Measurements from ENCODE around the gene FYN. TPM values are rescaled to one million over a fixed set of nuclear protein-coding genes. Genes with fewer than 3 reads are reported as not detected.

FYN gene
- total RNA-seq, 2 experiments from 2014 or later: 521 to 547 TPM

DNA sequence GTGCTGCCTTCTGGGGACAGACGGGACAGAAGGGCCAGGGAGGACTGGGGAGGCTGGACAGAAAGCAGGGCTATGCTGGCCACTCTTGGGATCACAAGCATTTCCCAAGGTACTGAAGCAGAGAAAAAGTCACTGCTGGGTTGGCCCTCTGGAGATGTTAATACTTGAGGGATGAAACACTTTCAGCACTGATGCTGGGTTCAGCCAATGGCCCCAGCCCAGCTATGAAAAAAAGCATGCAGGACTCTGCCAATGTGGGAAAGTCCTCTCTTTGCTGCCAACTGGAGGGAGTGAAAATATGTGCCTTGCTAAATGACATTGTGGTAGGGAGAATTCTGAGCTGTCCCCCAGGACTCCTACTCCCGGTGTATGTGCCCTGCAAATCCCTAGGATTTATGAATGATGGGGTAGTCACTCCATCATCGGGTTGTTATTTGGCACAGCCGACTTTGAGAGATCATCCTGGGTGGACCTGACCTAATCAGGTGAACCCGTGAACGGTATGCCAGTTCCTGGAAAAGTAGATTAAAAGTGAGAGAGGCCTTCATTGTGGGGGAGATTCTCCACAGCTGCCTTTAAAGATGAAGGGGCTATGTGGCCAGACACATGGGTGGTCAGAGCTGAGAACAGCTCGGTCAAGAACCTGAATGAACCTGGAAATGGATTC lies 147.7 kb downstream of the FYN start:
- CTCF ChIA-PET: interaction anchor here (1.2 kb wide), 2 partner anchors 12 to 22 kb away, joined by 3 to 4 read pairs; no protein-coding TSS in a partner anchor
- POLR2A ChIA-PET: interaction anchor here (1.0 kb wide), 1 partner anchor 34 kb away, joined by 4 read pairs; no protein-coding TSS in a partner anchor

DNA sequence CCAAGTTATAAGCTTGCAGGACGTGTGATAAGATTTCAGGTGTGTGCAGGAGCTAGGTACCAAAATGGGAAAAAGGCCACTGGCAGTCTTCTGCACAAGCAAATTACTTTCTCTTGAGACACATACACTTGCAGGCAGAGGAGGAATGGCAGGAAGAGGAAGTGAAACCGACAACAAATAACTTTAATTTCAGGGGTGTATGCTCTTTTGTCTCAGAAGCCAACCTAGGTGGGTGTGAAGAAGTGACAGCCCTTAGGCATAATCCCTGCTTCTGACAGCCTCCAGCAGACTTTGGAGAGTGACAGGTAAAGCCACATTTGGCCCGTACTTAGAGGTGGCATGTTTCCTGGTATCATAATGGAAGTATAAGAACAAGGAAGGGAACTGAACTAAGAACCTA lies 148.7 kb downstream of the FYN start:
- POLR2A ChIA-PET: interaction anchor here (1.0 kb wide), 1 partner anchor 35 kb away, joined by 4 read pairs; no protein-coding TSS in a partner anchor
- CTCF ChIA-PET: interaction anchor here (1.2 kb wide), 1 partner anchor 119 kb away, joined by 3 read pairs; no protein-coding TSS in a partner anchor

DNA sequence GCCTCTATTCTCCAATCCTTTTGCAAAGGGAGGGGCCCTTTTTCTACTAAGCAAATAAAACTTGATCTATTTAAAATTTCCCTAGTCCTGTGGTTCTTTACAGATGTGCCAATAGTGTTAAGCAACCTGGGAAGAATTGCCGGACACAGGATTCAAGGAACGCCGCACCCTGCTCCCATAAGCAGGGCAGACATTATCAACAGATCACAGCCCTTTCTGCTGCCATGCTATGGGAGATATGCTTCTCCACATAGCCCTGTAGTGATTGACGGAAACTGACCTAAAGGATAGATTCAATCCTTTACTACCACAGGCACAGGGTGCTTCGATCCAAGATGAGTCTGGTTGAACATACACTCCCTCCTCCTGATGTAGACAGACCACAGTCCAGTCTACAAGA lies 149.2 kb downstream of the FYN start:
- ChIA-PET CTCF (interaction anchor here (1.2 kb wide), 1 partner anchor 120 kb away, joined by 3 read pairs; no protein-coding TSS in a partner anchor), POLR2A (interaction anchor here (1.3 kb wide), 1 partner anchor 100 kb away, joined by 3 read pairs; no protein-coding TSS in a partner anchor)

- POLR2A ChIA-PET: interaction anchor here (1.3 kb wide), 1 partner anchor 101 kb away, joined by 3 read pairs; no protein-coding TSS in a partner anchor
- CTCF ChIA-PET: no interaction called here
Measured at GRCh38 chr6:111723412-111723970, 149.8 kb downstream of the FYN start.

DNA sequence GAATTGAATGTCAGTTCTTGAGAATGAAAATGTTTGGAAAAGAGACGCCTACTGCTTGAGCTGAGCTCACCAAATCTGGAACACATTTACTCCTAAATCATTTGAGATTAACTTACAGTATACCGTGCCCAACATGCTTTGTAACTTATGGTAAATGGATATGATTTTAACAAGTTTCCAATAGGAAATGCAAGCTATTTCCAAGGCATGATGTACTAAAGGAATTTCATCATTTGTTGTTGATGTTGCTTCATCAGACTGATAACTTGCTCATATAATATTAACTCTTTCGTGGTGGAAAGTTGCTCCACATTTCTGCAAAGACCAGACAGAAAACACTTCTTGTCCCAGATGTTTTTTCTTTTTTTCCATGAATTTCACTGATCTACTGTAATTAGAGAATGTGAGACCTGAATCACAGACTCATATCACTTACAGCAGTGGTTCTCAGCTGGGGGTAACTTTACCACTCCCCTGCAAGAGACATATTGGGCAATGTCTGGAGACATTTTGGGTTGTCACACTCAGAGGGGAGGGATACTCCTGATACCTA lies 151.0 kb downstream of the FYN start:
- POLR2A ChIA-PET: no interaction called here
- CTCF ChIA-PET: interaction anchor here (0.8 to 2.1 kb wide), 5 partner anchors 10 to 296 kb away, joined by 3 to 4 read pairs (median 3); no protein-coding TSS in a partner anchor

- ChIA-PET CTCF (interaction anchor here (0.8 to 2.1 kb wide), 5 partner anchors 10 to 296 kb away, joined by 3 to 4 read pairs (median 3); no protein-coding TSS in a partner anchor), POLR2A (no interaction called here)
Measured at GRCh38 chr6:111721753-111722154, 151.5 kb downstream of the FYN start.

DNA sequence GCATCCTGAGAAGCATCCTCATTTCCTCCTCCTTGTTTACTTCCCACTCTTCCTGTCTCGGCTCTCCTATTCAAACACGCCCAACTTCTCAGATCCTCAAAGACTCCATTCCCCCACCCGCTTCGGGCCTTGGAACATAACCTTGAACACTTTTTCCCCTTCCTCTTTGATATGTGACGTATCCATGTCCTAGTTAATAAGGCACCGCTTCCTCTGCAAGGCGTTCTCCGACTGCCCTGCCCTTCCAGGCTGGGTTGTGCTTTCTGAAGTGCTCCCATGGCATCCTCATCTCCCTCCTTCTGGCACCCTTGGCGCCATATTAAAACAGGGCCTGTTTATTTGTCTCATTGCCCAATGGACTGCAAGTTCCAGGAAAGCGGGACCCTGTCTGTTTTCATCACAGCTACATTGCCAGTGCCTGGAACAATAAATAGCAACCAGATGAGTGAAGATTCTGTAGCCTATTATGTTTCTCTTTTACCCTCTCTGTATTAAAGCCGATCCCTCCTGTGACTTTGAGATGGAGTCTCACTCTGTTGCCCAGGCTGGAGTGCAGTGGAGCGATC lies 152.2 kb downstream of the FYN start:
- ChIA-PET CTCF (interaction anchor here (1.4 to 2.1 kb wide), 2 partner anchors 49 to 297 kb away, joined by 4 read pairs; no protein-coding TSS in a partner anchor), POLR2A (no interaction called here)

- ChIA-PET POLR2A (no interaction called here), CTCF (interaction anchor here (1.2 kb wide), 1 partner anchor 25 kb away, joined by 4 read pairs; no protein-coding TSS in a partner anchor)
Measured at GRCh38 chr6:111718990-111719389, 154.3 kb downstream of the FYN start.

DNA sequence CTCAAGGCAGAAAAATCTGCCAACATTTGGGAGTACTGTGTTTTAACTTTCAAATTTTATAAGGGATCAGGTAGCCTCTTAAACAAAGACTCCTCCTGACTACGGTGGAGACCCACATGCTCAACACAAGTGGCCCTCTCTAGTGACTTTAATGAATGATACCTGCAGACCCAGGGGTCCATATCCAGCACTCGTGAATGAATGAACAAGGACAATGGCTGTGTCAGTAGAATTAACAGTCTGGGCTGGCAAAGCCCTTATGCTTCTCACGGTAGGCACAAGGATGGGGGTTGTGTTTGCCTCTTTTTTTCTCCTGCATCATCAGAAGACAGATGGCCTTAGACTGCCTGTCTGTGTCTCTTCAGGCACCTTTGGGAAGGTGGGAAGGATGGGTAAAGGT lies 154.9 kb downstream of the FYN start:
- ChIA-PET CTCF (interaction anchor here (1.2 kb wide), 1 partner anchor 25 kb away, joined by 4 read pairs; no protein-coding TSS in a partner anchor), POLR2A (no interaction called here)

- ChIA-PET POLR2A (interaction anchor here (0.6 to 0.7 kb wide), 2 partner anchors 234 to 326 kb away, joined by 3 to 5 read pairs; no protein-coding TSS in a partner anchor), CTCF (interaction anchor here (1.1 to 1.2 kb wide), 2 partner anchors 19 to 326 kb away, joined by 3 read pairs; no protein-coding TSS in a partner anchor)
Measured at GRCh38 chr6:111717621-111718020, 155.6 kb downstream of the FYN start.

DNA sequence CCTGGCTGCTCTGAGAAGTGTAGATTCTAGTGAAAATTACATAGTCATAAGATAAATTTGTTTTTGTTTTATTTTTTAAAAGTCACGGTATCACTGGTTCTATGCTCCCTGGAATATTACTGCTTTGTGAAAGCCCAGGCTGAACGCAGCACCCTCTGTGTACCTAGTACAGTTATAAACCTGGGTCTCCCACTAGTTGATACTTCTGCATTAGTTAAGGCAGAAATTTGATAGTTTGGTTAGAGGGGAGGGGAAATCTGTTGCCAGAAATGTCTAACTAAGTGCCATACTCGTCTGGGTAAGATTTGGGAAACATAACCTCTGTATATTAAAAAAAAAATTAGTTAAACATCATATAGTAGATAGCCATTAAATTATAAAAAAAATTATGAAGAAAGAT lies 156.9 kb downstream of the FYN start:
- ChIA-PET CTCF (no interaction called here), POLR2A (no interaction called here)

DNA sequence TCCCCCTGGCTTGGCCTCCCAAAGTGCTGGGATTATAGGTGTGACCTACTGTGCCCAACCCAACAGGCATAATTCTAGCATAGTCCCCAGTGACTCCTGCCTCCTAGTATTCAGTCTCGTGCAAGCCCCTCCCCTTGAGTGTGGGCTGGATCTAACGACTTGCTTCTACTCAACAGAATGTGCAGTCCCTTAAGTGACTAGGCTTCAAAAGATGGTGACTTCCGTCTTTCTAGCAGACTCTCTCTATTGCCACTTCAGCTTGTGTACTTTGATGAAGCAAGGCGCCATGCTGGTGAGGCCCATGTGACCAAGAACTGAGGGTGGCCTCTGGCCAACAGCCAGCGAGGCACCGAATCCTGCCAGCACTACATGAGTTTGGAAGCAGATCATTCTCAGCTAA lies 157.9 kb downstream of the FYN start:
- ChIA-PET POLR2A (interaction anchor here (1.2 kb wide), 1 partner anchor 112 kb away, joined by 3 read pairs; no protein-coding TSS in a partner anchor), CTCF (interaction anchor here (1.3 kb wide), 1 partner anchor 109 kb away, joined by 3 read pairs; no protein-coding TSS in a partner anchor)

DNA sequence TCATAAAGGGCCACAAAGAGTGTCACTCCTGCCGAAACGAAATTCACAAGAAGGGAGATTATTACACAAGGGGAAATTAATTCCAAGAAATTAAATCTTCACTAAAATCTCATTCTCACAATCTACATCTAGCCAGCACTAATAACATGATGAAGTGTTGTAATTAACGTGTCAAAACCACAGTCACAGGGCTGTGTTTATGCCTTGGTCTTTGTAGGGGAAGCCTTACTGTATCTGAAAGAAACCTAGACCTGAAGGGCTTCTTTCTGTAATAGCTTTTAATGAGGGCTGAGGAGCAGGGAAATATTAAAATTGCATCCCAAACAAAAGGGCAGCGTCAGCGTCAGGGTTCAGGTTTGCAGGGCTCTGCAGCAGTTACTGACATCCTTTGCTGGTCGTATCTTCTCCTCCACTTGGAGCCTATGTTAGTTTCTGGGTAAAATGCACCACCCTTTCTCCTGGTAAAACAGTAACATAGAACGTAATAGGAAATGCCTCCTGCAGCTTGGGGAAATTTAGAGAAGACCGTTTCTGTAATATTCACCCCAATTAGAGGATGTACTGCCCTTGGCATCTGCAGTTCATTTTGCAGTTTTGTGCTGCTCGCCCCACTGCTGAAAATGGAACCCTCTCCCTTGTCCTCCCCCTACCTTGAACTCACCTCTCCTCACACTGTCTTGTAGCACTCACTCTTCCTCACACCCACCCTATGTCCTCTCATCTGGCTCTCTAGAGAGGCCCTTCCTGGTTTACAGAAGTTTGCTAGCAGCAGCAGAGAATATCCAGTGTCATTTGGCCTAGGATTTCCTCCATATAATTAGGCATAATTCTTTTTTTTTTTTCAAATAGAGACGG lies 158.6 kb downstream of the FYN start:
- CTCF ChIA-PET: interaction anchor here (1.3 kb wide), 1 partner anchor 110 kb away, joined by 3 read pairs; no protein-coding TSS in a partner anchor

GRCh38 chr6:111713811-111714210 lies 159.4 kb downstream of the FYN start:
- POLR2A ChIA-PET: no interaction called here

More for the DNA sequence above, 158.6 kb downstream of the FYN start:
- POLR2A ChIA-PET: interaction anchor here (0.6 to 1.2 kb wide), 2 partner anchors 40 to 113 kb away, joined by 3 to 4 read pairs; no protein-coding TSS in a partner anchor

GRCh38 chr6:111713236-111713635 lies 160.0 kb downstream of the FYN start:
- ChIA-PET POLR2A (no interaction called here), CTCF (interaction anchor here (1.5 kb wide), 1 partner anchor 283 kb away, joined by 3 read pairs; no protein-coding TSS in a partner anchor)

More at GRCh38 chr6:111713811-111714210, 159.4 kb downstream of the FYN start:
- CTCF ChIA-PET: interaction anchor here (1.5 kb wide), 1 partner anchor 283 kb away, joined by 3 read pairs; no protein-coding TSS in a partner anchor

GRCh38 chr6:111711984-111712752 lies 161.1 kb downstream of the FYN start:
- ChIA-PET CTCF (interaction anchor here (1.5 kb wide), 1 partner anchor 284 kb away, joined by 3 read pairs; no protein-coding TSS in a partner anchor), POLR2A (no interaction called here)

DNA sequence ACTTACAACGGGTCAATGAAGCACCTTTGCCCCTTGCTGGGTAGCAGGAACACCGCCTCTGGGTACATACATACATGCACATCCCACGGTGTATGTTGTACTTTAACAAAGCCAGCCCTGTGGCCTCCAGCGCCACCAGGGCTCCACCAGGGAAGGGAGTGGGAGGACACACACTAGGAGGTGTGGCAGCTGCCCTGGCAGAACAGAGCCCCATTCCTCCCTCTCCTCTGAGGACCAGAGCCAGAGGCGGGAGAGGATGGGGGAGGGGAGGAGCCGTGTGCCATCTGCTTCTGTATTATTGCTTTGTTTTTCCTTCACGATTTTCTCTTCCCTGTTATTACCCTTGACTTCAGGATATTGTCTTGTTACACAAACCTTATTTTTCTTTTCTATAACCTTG lies 161.8 kb downstream of the FYN start:
- ChIA-PET POLR2A (no interaction called here), CTCF (interaction anchor here (1.4 to 1.9 kb wide), 3 partner anchors 65 to 331 kb away, joined by 4 to 6 read pairs (median 4); no protein-coding TSS in a partner anchor)
